H9 (cell line): ENCODE data around the gene TMEM60. TPM values are rescaled to one million over a fixed set of nuclear protein-coding genes. Genes with fewer than 3 reads are reported as not detected.

Source experiments
- DNase-seq: peaks from one replicate; pipeline ENCODE4 v3.0.0-alpha.2; 2017
- H2AFZ ChIP-seq: one replicate; pipeline ENCODE4 v1.6.1; 2013; ENCODE audit warnings: mild to moderate bottlenecking, low read length, control low read depth, moderate library complexity
- H2AK5ac ChIP-seq: 2 replicates; pipeline ENCODE4 v1.6.1; 2013; ENCODE audit warnings: low read length, control low read depth, mixed read lengths; ENCODE audit not compliant: insufficient read length
- H2BK120ac ChIP-seq: one replicate; pipeline ENCODE4 v1.6.1; 2013; ENCODE audit warnings: low read depth, mild to moderate bottlenecking, low read length, control low read depth, inconsistent platforms; ENCODE audit not compliant: poor library complexity, severe bottlenecking
- H2BK12ac ChIP-seq: 2 replicates; pipeline ENCODE4 v1.6.1; 2013; ENCODE audit warnings: low read length, control low read depth, mixed read lengths, low read depth; ENCODE audit not compliant: insufficient read length
- H2BK15ac ChIP-seq: 2 replicates; pipeline ENCODE4 v1.6.1; 2013; ENCODE audit warnings: low read depth, low read length, control low read depth
- H2BK20ac ChIP-seq: one replicate; pipeline ENCODE4 v1.6.1; 2013; ENCODE audit warnings: low read depth, mild to moderate bottlenecking, low read length, control low read depth, inconsistent platforms; ENCODE audit not compliant: poor library complexity, severe bottlenecking
- H2BK5ac ChIP-seq: 2 replicates; pipeline ENCODE4 v1.6.1; 2013; ENCODE audit warnings: low read length, control low read depth, mixed read lengths; ENCODE audit not compliant: insufficient read length
- H3K14ac ChIP-seq: 2 replicates; pipeline ENCODE4 v1.6.1; 2013; ENCODE audit warnings: low read length, control low read depth; ENCODE audit not compliant: insufficient read depth
- H3K18ac ChIP-seq: 2 replicates; pipeline ENCODE4 v1.6.1; 2013; ENCODE audit warnings: low read depth, mild to moderate bottlenecking, mixed read lengths, low read length, control low read depth; ENCODE audit not compliant: insufficient read length
- H3K23ac ChIP-seq: 2 replicates; pipeline ENCODE4 v1.6.1; 2013; ENCODE audit warnings: low read length, control low read depth, mixed read lengths, low read depth; ENCODE audit not compliant: insufficient read length
- H3K23me2 ChIP-seq: 2 replicates; pipeline ENCODE4 v1.6.1; 2013; ENCODE audit warnings: low read depth, mild to moderate bottlenecking, mixed read lengths, low read length, control low read depth; ENCODE audit not compliant: insufficient read length, poor library complexity, severe bottlenecking
- H3K27ac ChIP-seq: 2 replicates; pipeline ENCODE4 v1.5.1; 2013; ENCODE audit warnings: low read length, control low read depth, mixed read lengths, low read depth; ENCODE audit not compliant: insufficient read length
- H3K27me3 ChIP-seq: 2 replicates; pipeline ENCODE4 v1.6.1; 2013; ENCODE audit warnings: low read length, control low read depth, inconsistent platforms; ENCODE audit not compliant: insufficient read depth
- H3K4ac ChIP-seq: 2 replicates; pipeline ENCODE4 v1.6.1; 2013; ENCODE audit warnings: low read depth, mild to moderate bottlenecking, control low read depth, inconsistent platforms, low read length, moderate library complexity
- H3K4me1 ChIP-seq: 2 replicates; pipeline ENCODE4 v1.6.1; 2013; ENCODE audit warnings: low read length, control low read depth, inconsistent platforms; ENCODE audit not compliant: insufficient read depth
- H3K4me2 ChIP-seq: 2 replicates; pipeline ENCODE4 v1.6.1; 2013; ENCODE audit warnings: low read length, control low read depth, mixed read lengths; ENCODE audit not compliant: insufficient read length, insufficient read depth
- H3K56ac ChIP-seq: 2 replicates; pipeline ENCODE4 v1.6.1; 2013; ENCODE audit warnings: low read depth, mild to moderate bottlenecking, mixed read lengths, low read length, control low read depth; ENCODE audit not compliant: insufficient read length
- H3K79me1 ChIP-seq: 2 replicates; pipeline ENCODE4 v1.6.1; 2013; ENCODE audit warnings: low read depth, mild to moderate bottlenecking, moderate library complexity, low read length, control low read depth, inconsistent platforms; ENCODE audit not compliant: insufficient read depth, poor library complexity, severe bottlenecking
- H3K79me2 ChIP-seq: 2 replicates; pipeline ENCODE4 v1.6.1; 2013; ENCODE audit warnings: low read length, control low read depth, inconsistent platforms; ENCODE audit not compliant: insufficient read depth
- H3K9ac ChIP-seq: 2 replicates; pipeline ENCODE4 v1.6.1; 2013; ENCODE audit warnings: low read length, control low read depth, mixed read lengths; ENCODE audit not compliant: insufficient read length; ENCODE audit errors: extremely low read depth
- H3K9me3 ChIP-seq: one replicate; pipeline ENCODE4 v1.6.1; 2013; ENCODE audit warnings: low read depth, low read length, inconsistent platforms; ENCODE audit not compliant: control insufficient read depth
- H3T11ph ChIP-seq: one replicate; pipeline ENCODE4 v1.6.1; 2013; ENCODE audit warnings: mild to moderate bottlenecking, low read length, control low read depth, inconsistent platforms
- H4K20me1 ChIP-seq: one replicate; pipeline ENCODE4 v1.6.1; 2013; ENCODE audit not compliant: control insufficient read depth, insufficient read length, insufficient read depth
- H4K5ac ChIP-seq: 2 replicates; pipeline ENCODE4 v1.6.1; 2013; ENCODE audit warnings: low read depth, mild to moderate bottlenecking, mixed read lengths, low read length, control low read depth; ENCODE audit not compliant: insufficient read length
- H4K8ac ChIP-seq: replicated peaks from 2 replicates; pipeline ENCODE4 v1.6.1; 2013; ENCODE audit warnings: low read length, control low read depth, mixed read lengths, low read depth; ENCODE audit not compliant: insufficient read length
- H4K91ac ChIP-seq: 2 replicates; pipeline ENCODE4 v1.6.1; 2013; ENCODE audit warnings: low read depth, mild to moderate bottlenecking, moderate library complexity, mixed read lengths, low read length, control low read depth; ENCODE audit not compliant: insufficient read length
- H3K27ac Mint-ChIP-seq, 3 experiments: 2 replicates in 2 of 3; 3 replicates in 1 of 3; pipeline ENCODE4 v1.8.0; 2020 to 2021; ENCODE audit warnings: mixed read lengths in 3 of 3, mild to moderate bottlenecking in 1 of 3, moderate library complexity in 1 of 3
- H3K27me3 Mint-ChIP-seq: 2 replicates; pipeline ENCODE4 v1.8.0; 2021; ENCODE audit warnings: low read depth, mild to moderate bottlenecking, moderate library complexity, mixed read lengths
- H3K36me3 Mint-ChIP-seq, 3 experiments: 2 replicates in 2 of 3; 3 replicates in 1 of 3; pipeline ENCODE4 v1.8.0; 2020 to 2021; ENCODE audit warnings: low read depth in 3 of 3, mixed read lengths in 3 of 3; ENCODE audit not compliant: insufficient read depth in 1 of 3
- H3K4me1 Mint-ChIP-seq, 2 experiments: 2 replicates each; pipeline ENCODE4 v1.8.0; 2020; ENCODE audit warnings: mixed read lengths in 2 of 2
- H3K4me3 Mint-ChIP-seq, 2 experiments: 2 replicates in 1 of 2; 3 replicates in 1 of 2; pipeline ENCODE4 v1.8.0; 2020 to 2021; ENCODE audit warnings: mild to moderate bottlenecking in 2 of 2, mixed read lengths in 2 of 2, moderate library complexity in 1 of 2
- H3K9me3 Mint-ChIP-seq, 2 experiments: 2 replicates in 1 of 2; 3 replicates in 1 of 2; pipeline ENCODE4 v1.8.0; 2020; ENCODE audit warnings: mild to moderate bottlenecking in 2 of 2, mixed read lengths in 2 of 2, moderate library complexity in 1 of 2
- CTCF ChIP-seq: fragments of 200-600 bp; sonication (generic); conservative IDR thresholded peaks from 3 replicates; pipeline ENCODE4 v1.8.0; 2021; ENCODE audit warnings: antibody characterized with exemption, mild to moderate bottlenecking
- WGBS: extraction: QIAGEN DNeasy Blood & Tissue Kit; methylation state at CpG from one replicate; pipeline ENCODE4 v1.1.7; 2013; ENCODE audit warnings: missing lambda C conversion rate, low lambda C conversion rate, mixed read lengths; ENCODE audit not compliant: insufficient read length; ENCODE audit errors: extremely low coverage; 5-methylcytosine and 5-hydroxymethylcytosine counted together
- total RNA-seq: library from RNA; stranded (reverse); gene quantifications from 2 replicates; pipeline ENCODE4 v1.2.1, GENCODE V29; 2021

The TMEM60 gene
- total RNA-seq, 1 experiment from 2014 or later, result 14.3 TPM

- H3K36me3 Mint-ChIP-seq, result peaks cover 17 to 26% (median 19%) of the 10 kb centered on the region in 3 experiments
- Histone ChIP-seq H3K23ac (no peak overlapping the region), H3K23me2 (no peaks in the 10 kb centered on the region), H2AFZ (no peak overlapping the region), H2AK5ac (no peak overlapping the region), H3K79me2 (peaks cover 4% of the 10 kb centered on the region; the same call in 1 of the 2 replicates), H3K9me3 (no peaks in the 10 kb centered on the region), H2BK5ac (no peak overlapping the region), H3K14ac (no peak overlapping the region), H3K4ac (no peak overlapping the region), H2BK12ac (no peak overlapping the region), H3K4me1 (no peaks in the 10 kb centered on the region), H4K20me1 (no peaks in the 10 kb centered on the region), H3K27ac (no peak overlapping the region), H3K27me3 (no peaks in the 10 kb centered on the region), H4K5ac (no peak overlapping the region), H2BK120ac (no peak overlapping the region), H3K79me1 (no peaks in the 10 kb centered on the region), H3K18ac (no peak overlapping the region), H3K56ac (no peak overlapping the region), H3K9ac (no peak overlapping the region), H2BK15ac (no peak overlapping the region), H4K91ac (no peak overlapping the region), H2BK20ac (no peak overlapping the region), H4K8ac (no peak overlapping the region), H3T11ph (no peak overlapping the region), H3K4me2 (no peak overlapping the region)
- no peak overlapping the region for H3K4me3 Mint-ChIP-seq
- no CpG with 5 or more reads among the region's 3 CpGs for WGBS
- H3K27ac Mint-ChIP-seq, result no peak overlapping the region; a peak in 1 of 7 replicates
- peaks cover 17 to 29% of the 10 kb centered on the region in 2 experiments for H3K9me3 Mint-ChIP-seq
- TF ChIP-seq CTCF, result no peak
- H3K4me1 Mint-ChIP-seq, result peaks cover 5% of the 10 kb centered on the region in 2 experiments; a peak in 3 of 4 replicates
- DNase-seq, result no peak
- peaks cover 1% of the 10 kb centered on the region; the same call in 1 of the 2 replicates for H3K27me3 Mint-ChIP-seq
Measured at GRCh38 chr7:77825131-77825530, 26.9 kb upstream of the TMEM60 start.
